Measurements from ENCODE around the gene NBPF11.

DNA sequence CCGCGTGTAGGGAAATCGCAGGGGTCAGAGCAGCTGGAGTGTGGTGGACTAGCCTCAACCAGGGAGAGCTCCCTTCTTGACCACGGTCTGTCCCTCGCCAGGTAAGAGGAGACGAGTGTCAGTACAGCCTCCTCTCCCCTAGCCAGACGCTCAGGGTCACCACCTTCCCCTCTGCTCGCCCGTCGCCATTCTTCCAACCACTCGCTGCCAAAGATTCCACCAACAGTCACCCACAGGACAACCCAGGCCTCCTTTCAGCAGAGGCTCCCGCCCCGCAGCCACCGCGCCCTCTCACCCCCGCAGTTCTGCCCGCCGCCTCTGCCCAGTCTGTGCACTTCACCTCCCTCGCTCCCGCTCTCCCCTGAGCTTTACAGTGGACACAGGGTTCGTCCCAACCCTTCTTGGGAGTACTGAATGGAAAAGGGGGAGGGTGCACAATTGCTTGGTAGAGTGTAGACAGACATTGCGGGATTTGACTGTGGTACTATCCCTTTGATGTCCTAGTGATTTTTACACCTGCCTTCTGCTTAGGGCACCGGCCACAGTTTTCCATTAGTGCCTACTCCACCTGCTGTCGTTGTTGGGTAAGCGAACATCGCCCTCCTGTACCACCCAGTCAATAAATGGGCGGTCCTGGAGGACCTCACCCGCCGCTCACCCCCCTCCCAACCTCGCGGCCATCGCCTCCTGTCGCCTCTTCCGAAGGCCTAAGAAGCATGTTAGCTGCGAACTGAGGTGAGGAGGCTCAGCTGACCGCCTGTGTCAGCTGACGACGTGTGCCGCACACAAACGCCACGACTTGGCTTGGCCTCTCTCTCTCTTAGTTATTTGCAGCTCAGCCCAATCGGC is 9.2 kb upstream of the NBPF11 start:
- TF ChIP-seq, protein P1, sequence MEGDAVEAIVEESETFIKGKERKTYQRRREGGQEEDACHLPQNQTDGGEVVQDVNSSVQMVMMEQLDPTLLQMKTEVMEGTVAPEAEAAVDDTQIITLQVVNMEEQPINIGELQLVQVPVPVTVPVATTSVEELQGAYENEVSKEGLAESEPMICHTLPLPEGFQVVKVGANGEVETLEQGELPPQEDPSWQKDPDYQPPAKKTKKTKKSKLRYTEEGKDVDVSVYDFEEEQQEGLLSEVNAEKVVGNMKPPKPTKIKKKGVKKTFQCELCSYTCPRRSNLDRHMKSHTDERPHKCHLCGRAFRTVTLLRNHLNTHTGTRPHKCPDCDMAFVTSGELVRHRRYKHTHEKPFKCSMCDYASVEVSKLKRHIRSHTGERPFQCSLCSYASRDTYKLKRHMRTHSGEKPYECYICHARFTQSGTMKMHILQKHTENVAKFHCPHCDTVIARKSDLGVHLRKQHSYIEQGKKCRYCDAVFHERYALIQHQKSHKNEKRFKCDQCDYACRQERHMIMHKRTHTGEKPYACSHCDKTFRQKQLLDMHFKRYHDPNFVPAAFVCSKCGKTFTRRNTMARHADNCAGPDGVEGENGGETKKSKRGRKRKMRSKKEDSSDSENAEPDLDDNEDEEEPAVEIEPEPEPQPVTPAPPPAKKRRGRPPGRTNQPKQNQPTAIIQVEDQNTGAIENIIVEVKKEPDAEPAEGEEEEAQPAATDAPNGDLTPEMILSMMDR (conservative IDR thresholded peaks at IDR 0.05; ENCODE audit: low read depth, low read length): no peak
- TF ChIP-seq EZH2 (IDR thresholded peaks at IDR 0.05; ENCODE audit: borderline replicate concordance, low read depth, low read length, poor library complexity, severe bottlenecking): no peak
